NT2/D1 (cell line): ENCODE results near the gene ASCL4.

Experiments
- DNase-seq: peaks from one replicate; pipeline ENCODE4 v3.0.0-alpha.2; 2011; ENCODE audit warnings: low read depth, low spot score
- H3K27me3 ChIP-seq: 2 replicates; pipeline ENCODE4 v1.6.0; 2011; ENCODE audit warnings: mild to moderate bottlenecking; ENCODE audit not compliant: insufficient read length, insufficient read depth
- H3K36me3 ChIP-seq: 2 replicates; pipeline ENCODE4 v1.6.1; 2011; ENCODE audit warnings: mild to moderate bottlenecking, low read length, mixed read lengths; ENCODE audit not compliant: insufficient read depth, insufficient read length
- H3K4me1 ChIP-seq: 2 replicates; pipeline ENCODE4 v1.5.1; 2011; ENCODE audit not compliant: insufficient read depth, insufficient read length
- H3K4me3 ChIP-seq: 2 replicates; pipeline ENCODE4 v1.5.1; 2011; ENCODE audit warnings: low read depth; ENCODE audit not compliant: insufficient read length
- H3K9ac ChIP-seq: 2 replicates; pipeline ENCODE4 v1.6.0; 2011; ENCODE audit warnings: low read depth; ENCODE audit not compliant: insufficient read length
- H3K9me3 ChIP-seq: 2 replicates; pipeline ENCODE4 v1.5.1; 2011; ENCODE audit warnings: mild to moderate bottlenecking, low read length; ENCODE audit not compliant: insufficient read depth
- SUZ12 ChIP-seq: IDR thresholded peaks from 2 replicates; pipeline ENCODE4 v1.6.1; 2011; ENCODE audit not compliant: insufficient read length, insufficient read depth; ENCODE audit errors: extremely low read depth
- YY1 ChIP-seq: IDR thresholded peaks from 2 replicates; pipeline ENCODE4 v1.6.1; 2011; ENCODE audit not compliant: insufficient read length, insufficient read depth
- ZNF274 ChIP-seq: IDR thresholded peaks from 2 replicates; pipeline ENCODE4 v1.6.1; 2011; ENCODE audit warnings: mild to moderate bottlenecking, low read depth, low read length

ASCL4 gene

DNA sequence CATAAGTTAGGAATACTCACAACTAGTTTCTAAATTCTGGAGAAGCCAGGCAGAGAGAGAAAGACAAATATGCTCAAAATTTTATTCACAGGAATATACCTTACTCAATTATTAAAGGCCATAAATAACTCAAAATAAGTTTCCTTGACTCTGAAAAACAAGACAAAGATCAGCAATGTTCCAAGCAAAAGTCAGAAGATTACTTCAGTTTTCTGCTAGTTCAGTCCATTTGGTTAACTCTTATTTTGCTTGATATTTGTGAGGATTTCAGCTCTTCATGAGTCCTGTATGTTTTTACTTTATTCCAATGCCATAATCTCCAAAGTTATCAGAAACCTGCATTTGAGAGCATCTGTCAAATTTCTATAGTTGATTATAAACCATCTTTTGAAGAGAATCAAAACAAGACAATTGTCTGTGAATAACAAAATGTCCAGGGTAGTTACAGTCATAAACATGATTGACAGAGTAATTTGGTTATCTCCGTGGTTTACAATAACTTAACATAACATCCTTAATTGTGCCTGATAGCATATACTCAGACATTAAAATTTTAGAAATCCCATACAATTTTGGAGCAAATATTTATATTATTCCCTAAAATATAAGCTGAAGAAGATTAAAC lies 17.1 kb downstream of the ASCL4 start:
- H3K9ac ChIP-seq, result no peak overlapping the region
- TF ChIP-seq ZNF274, result no peak
- no peak for TF ChIP-seq YY1
- TF ChIP-seq SUZ12, result no peak
- H3K27me3 ChIP-seq, result no peaks in the 10 kb centered on the region
- H3K4me1 ChIP-seq, result no peaks in the 10 kb centered on the region
- peaks cover 14% of the 10 kb centered on the region for H3K9me3 ChIP-seq
- DNase-seq, result no peak
- H3K36me3 ChIP-seq, result no peaks in the 10 kb centered on the region
- H3K4me3 ChIP-seq, result no peak overlapping the region

DNA sequence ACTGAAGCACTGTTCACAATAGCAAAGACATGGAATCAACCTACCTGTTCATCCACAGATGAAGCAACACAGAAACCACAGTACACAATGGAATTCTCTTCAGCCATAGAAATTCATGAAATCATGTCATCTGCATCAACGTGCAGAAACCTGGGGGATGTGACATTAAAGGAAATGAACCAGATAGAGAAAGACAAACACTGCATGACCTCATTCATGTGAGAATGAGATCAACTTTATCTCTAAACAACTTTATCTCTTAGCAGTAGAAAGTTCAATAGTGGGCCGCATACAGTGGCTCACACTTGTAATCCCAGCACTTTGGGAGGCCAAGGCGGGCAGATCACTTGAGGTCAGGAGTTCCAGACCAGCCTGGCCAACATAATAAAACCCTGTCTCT lies 19.9 kb downstream of the ASCL4 start:
- no peak overlapping the region for H3K4me3 ChIP-seq
- no peaks in the 10 kb centered on the region for H3K36me3 ChIP-seq
- no peak for DNase-seq
- H3K27me3 ChIP-seq, result no peaks in the 10 kb centered on the region
- no peaks in the 10 kb centered on the region for H3K4me1 ChIP-seq
- TF ChIP-seq SUZ12 (no peak), YY1 (no peak), ZNF274 (no peak)
- peaks cover 14% of the 10 kb centered on the region for H3K9me3 ChIP-seq
- no peak overlapping the region for H3K9ac ChIP-seq

DNA sequence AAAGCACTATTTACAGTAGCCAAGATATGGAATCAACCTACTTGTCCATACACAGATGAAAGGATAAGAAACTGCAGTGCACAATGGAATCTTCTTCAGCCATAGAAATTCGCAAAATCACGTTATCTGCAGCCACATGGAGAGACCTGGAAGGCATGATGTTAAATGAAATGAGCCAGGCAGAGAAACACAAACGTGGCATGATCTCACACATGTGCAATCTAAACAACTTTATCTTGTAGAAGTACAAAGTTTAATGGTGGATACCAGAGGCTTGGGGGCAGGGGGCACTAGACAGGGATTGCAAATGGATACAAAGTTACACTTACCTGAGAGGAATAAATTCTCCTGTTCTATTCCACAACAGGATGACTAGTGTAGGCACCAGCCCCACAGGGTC lies 24.1 kb downstream of the ASCL4 start:
- Histone ChIP-seq H3K9ac (no peak overlapping the region), H3K27me3 (no peaks in the 10 kb centered on the region), H3K36me3 (no peaks in the 10 kb centered on the region), H3K9me3 (no peaks in the 10 kb centered on the region), H3K4me3 (no peak overlapping the region), H3K4me1 (no peaks in the 10 kb centered on the region)
- DNase-seq, result no peak
- TF ChIP-seq YY1 (no peak), SUZ12 (no peak), ZNF274 (no peak)

DNA sequence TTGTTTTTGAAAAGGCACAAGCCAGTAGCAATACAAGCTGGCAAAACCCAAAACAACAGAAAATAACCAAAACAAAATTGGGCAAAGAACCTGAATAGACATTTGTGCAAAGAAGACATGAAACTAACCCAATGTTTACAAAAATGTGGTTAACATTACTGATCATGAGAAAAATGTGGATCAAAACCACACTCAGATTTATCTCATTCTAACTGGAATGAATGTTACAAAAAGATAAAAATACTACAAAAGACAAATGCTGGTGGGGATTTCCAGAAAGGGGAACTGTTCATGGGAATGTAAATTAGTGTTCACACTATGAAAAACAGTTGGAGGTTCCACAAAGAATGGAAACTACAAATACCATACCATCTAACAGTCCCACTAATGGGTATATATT lies 26.6 kb downstream of the ASCL4 start:
- Histone ChIP-seq H3K27me3 (no peaks in the 10 kb centered on the region), H3K4me3 (no peak overlapping the region), H3K36me3 (no peaks in the 10 kb centered on the region), H3K4me1 (peaks cover 3% of the 10 kb centered on the region), H3K9ac (no peak overlapping the region), H3K9me3 (no peaks in the 10 kb centered on the region)
- DNase-seq, result no peak
- TF ChIP-seq YY1 (no peak), SUZ12 (no peak), ZNF274 (no peak)

DNA sequence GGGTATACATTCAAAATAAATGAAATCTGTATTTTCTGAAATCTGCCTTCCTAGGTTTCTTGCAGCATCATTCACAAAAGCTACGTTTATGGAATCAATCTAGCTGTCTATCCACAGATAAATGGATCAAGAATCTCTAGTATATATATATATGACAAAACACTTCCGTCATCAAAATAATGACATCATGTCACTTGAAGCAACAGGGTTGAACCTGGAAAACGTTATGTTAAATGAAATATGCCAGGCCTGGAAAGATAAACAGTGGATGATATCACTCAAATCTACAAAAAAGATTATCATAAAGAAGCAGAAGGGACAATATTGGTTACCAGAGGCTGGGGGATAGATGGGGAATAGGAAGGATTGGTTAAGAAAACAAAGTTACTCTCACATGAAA lies 28.6 kb downstream of the ASCL4 start:
- no peak for DNase-seq
- Histone ChIP-seq H3K36me3 (no peaks in the 10 kb centered on the region), H3K9ac (no peak overlapping the region), H3K4me1 (peaks cover 3% of the 10 kb centered on the region), H3K9me3 (no peaks in the 10 kb centered on the region), H3K27me3 (no peaks in the 10 kb centered on the region), H3K4me3 (no peak overlapping the region)
- TF ChIP-seq SUZ12, result no peak

DNA sequence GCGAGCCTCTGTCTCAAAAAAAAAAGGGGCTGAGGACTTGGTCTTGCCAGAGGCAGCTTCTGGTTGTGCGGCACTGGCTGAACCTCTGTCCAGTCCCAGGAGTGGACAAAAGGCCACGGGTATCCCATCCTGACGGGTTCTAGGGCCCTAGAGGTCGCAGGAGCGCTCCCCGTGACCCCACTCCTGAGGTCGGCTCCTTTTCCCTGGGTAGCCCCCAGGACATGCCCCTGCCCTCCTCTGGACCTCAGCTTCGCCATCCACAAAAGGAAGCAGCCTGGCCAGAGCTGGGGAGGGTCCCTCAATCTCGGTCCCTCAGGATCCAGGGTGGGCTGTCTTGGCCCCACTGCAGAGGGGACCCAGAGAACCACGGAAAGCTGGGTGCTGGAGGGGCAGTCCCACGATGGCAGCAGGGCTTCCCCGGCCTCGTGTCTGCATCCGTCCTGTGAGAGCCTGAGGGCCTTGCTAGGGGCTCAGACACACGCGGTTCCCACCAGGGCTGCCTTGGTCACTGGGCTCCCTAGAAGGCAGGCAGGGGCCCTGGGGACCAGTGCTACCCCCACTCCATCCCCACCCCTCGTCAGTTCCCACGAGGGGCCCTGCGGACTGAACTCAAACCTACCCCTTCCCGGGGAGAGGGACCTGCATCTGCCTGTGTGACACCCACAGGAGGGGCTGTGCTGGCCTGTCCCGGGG lies 31.1 kb downstream of the ASCL4 start:
- Histone ChIP-seq H3K27me3 (no peaks in the 10 kb centered on the region), H3K9me3 (no peaks in the 10 kb centered on the region), H3K9ac (no peak overlapping the region), H3K4me1 (peaks cover 3% of the 10 kb centered on the region), H3K36me3 (no peaks in the 10 kb centered on the region), H3K4me3 (no peak overlapping the region)
- no peak for TF ChIP-seq ZNF274
- no peak for TF ChIP-seq SUZ12
- no peak for TF ChIP-seq YY1
- DNase-seq, result no peak

DNA sequence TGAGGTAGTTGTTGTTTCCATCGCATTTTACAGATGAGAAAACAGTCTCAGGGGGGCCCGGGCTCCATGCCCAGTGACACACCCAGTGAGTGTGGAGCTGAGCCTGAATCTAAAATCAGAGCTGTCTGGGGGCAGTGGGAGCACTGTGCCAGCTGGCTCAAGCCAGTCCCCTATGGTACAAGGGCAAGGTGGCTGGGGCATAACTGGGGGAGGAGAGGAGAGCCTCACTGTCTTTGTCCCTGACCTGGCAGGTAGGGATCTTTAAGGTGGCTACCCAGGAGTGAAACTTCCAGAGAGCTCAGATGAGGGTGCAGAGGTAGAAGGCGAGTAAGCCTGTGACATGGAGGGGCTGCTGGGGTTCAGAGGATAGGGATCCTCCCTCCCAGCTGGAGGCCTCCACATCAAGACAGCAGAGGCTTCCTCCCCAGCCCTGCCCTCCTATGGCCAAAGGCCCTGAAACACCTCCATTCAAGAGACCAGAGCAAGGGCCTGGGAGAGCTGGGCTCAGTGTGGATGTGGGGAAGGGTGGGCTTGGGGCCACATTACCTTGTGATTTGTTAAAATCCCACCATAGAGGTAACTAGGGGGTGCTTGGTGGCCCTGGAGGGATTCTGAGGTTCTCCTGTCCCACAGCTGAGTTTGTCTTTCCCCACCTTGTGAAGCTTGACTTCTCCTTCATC lies 33.1 kb downstream of the ASCL4 start:
- no peak for DNase-seq
- H3K4me1 ChIP-seq, result peaks cover 3% of the 10 kb centered on the region
- no peak overlapping the region for H3K9ac ChIP-seq
- no peaks in the 10 kb centered on the region for H3K27me3 ChIP-seq
- no peaks in the 10 kb centered on the region for H3K9me3 ChIP-seq
- no peak overlapping the region for H3K4me3 ChIP-seq
- TF ChIP-seq ZNF274, result no peak
- TF ChIP-seq YY1, result no peak
- no peak for TF ChIP-seq SUZ12
- no peaks in the 10 kb centered on the region for H3K36me3 ChIP-seq
